ENCODE data around the gene PABPC1L2B.

DNA sequence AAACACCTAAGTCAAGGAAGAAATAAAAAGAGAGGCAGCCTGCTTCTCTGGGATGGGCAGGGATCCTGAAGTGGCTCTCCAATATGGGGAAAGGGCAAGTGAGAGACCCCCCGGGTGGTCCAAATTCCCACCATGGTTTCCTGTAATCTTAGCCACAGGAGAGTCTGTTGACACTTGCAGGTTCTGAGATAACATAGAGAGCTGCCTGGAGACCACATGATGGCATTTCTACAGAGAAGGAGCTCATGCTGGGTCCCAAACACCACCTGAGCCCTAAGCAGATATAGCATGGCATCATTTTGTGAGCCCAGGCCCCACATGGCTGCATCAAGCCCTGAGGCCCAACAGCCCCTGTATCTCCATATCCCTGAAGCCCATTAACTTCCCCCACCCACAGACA, 26.1 kb downstream of the PABPC1L2B start:
- TF ChIP-seq, protein P1, sequence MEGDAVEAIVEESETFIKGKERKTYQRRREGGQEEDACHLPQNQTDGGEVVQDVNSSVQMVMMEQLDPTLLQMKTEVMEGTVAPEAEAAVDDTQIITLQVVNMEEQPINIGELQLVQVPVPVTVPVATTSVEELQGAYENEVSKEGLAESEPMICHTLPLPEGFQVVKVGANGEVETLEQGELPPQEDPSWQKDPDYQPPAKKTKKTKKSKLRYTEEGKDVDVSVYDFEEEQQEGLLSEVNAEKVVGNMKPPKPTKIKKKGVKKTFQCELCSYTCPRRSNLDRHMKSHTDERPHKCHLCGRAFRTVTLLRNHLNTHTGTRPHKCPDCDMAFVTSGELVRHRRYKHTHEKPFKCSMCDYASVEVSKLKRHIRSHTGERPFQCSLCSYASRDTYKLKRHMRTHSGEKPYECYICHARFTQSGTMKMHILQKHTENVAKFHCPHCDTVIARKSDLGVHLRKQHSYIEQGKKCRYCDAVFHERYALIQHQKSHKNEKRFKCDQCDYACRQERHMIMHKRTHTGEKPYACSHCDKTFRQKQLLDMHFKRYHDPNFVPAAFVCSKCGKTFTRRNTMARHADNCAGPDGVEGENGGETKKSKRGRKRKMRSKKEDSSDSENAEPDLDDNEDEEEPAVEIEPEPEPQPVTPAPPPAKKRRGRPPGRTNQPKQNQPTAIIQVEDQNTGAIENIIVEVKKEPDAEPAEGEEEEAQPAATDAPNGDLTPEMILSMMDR (IDR thresholded peaks at IDR 0.05) = no peak
- no peak for TF ChIP-seq POLR2A (IDR thresholded peaks at IDR 0.05)

Measured in adrenal gland (tissue), 5 donors.